ENCODE measurements around the gene ULK4.

The ULK4 gene

GRCh38 chr3:41338276-41338675 is 623.6 kb downstream of the ULK4 start:
- Histone ChIP-seq H3K9me3 (ENCODE audit: control insufficient read depth, insufficient read depth, low read length) (no peaks in the 10 kb centered on the region), H3K79me2 (ENCODE audit: control insufficient read depth, low read length) (no peaks in the 10 kb centered on the region), H3K4me1 (ENCODE audit: control insufficient read depth, low read length) (no peaks in the 10 kb centered on the region), H3K27ac (ENCODE audit: low read depth, low read length) (no peak overlapping the region), H3F3A (ENCODE audit: control insufficient read depth, insufficient read depth) (no peaks in the 10 kb centered on the region), H3K4me3 (ENCODE audit: low read length) (no peak overlapping the region), H3K4me2 (ENCODE audit: low read length) (no peak overlapping the region), H4K20me1 (ENCODE audit: control insufficient read depth, insufficient read depth, low read depth, low read length) (no peaks in the 10 kb centered on the region), H3K36me3 (ENCODE audit: control insufficient read depth, low read length) (no peaks in the 10 kb centered on the region), H3K27me3 (ENCODE audit: control insufficient read depth, low read length) (no peaks in the 10 kb centered on the region), H3K9me2 (replicated peaks; ENCODE audit: control insufficient read depth, low read length) (no peaks in the 10 kb centered on the region)
- no peak for TF ChIP-seq CTCF (IDR thresholded peaks at IDR 0.05; ENCODE audit: low read depth, low read length, poor library complexity, severe bottlenecking)
- TF ChIP-seq EZH2phosphoT487 (IDR thresholded peaks at IDR 0.05; ENCODE audit: borderline replicate concordance, low read length), result no peak

- no peak overlapping the region for H3K4me3 ChIP-seq (ENCODE audit: low read length)
- H3F3A ChIP-seq (ENCODE audit: control insufficient read depth, insufficient read depth), result no peaks in the 10 kb centered on the region
- no peaks in the 10 kb centered on the region for H3K9me2 ChIP-seq (replicated peaks; ENCODE audit: control insufficient read depth, low read length)
- H4K20me1 ChIP-seq (ENCODE audit: control insufficient read depth, insufficient read depth, low read depth, low read length), result no peaks in the 10 kb centered on the region
- H3K36me3 ChIP-seq (ENCODE audit: control insufficient read depth, low read length), result no peaks in the 10 kb centered on the region
- H3K79me2 ChIP-seq (ENCODE audit: control insufficient read depth, low read length), result no peaks in the 10 kb centered on the region
- H3K27ac ChIP-seq (ENCODE audit: low read depth, low read length), result no peak overlapping the region
- H3K4me2 ChIP-seq (ENCODE audit: low read length), result no peak overlapping the region
- TF ChIP-seq CTCF (IDR thresholded peaks at IDR 0.05; ENCODE audit: low read depth, low read length, poor library complexity, severe bottlenecking) (no peak), EZH2phosphoT487 (IDR thresholded peaks at IDR 0.05; ENCODE audit: borderline replicate concordance, low read length) (no peak)
- H3K27me3 ChIP-seq (ENCODE audit: control insufficient read depth, low read length), result no peaks in the 10 kb centered on the region
- H3K4me1 ChIP-seq (ENCODE audit: control insufficient read depth, low read length), result no peaks in the 10 kb centered on the region
- no peaks in the 10 kb centered on the region for H3K9me3 ChIP-seq (ENCODE audit: control insufficient read depth, insufficient read depth, low read length)
Measured at GRCh38 chr3:41334426-41334825, 627.5 kb downstream of the ULK4 start.

- no peaks in the 10 kb centered on the region for H3K9me3 ChIP-seq (ENCODE audit: control insufficient read depth, insufficient read depth, low read length)
- no peaks in the 10 kb centered on the region for H3K79me2 ChIP-seq (ENCODE audit: control insufficient read depth, low read length)
- no peaks in the 10 kb centered on the region for H3K4me1 ChIP-seq (ENCODE audit: control insufficient read depth, low read length)
- no peak overlapping the region for H3K4me2 ChIP-seq (ENCODE audit: low read length)
- H3F3A ChIP-seq (ENCODE audit: control insufficient read depth, insufficient read depth), result no peaks in the 10 kb centered on the region
- TF ChIP-seq CTCF (IDR thresholded peaks at IDR 0.05; ENCODE audit: low read depth, low read length, poor library complexity, severe bottlenecking), result no peak
- TF ChIP-seq EZH2phosphoT487 (IDR thresholded peaks at IDR 0.05; ENCODE audit: borderline replicate concordance, low read length), result no peak
- H3K27me3 ChIP-seq (ENCODE audit: control insufficient read depth, low read length), result peaks cover 2% of the 10 kb centered on the region
- no peaks in the 10 kb centered on the region for H4K20me1 ChIP-seq (ENCODE audit: control insufficient read depth, insufficient read depth, low read depth, low read length)
- H3K27ac ChIP-seq (ENCODE audit: low read depth, low read length), result no peak overlapping the region
- H3K4me3 ChIP-seq (ENCODE audit: low read length), result no peak overlapping the region
- H3K9me2 ChIP-seq (replicated peaks; ENCODE audit: control insufficient read depth, low read length), result no peaks in the 10 kb centered on the region
- H3K36me3 ChIP-seq (ENCODE audit: control insufficient read depth, low read length), result no peaks in the 10 kb centered on the region
Measured at GRCh38 chr3:41331041-41331440, 630.9 kb downstream of the ULK4 start.

GRCh38 chr3:41330465-41330864 is 631.4 kb downstream of the ULK4 start:
- H3K9me3 ChIP-seq (ENCODE audit: control insufficient read depth, insufficient read depth, low read length), result no peaks in the 10 kb centered on the region
- H4K20me1 ChIP-seq (ENCODE audit: control insufficient read depth, insufficient read depth, low read depth, low read length), result no peaks in the 10 kb centered on the region
- H3K4me1 ChIP-seq (ENCODE audit: control insufficient read depth, low read length), result no peaks in the 10 kb centered on the region
- no peak overlapping the region for H3K4me3 ChIP-seq (ENCODE audit: low read length)
- H3K36me3 ChIP-seq (ENCODE audit: control insufficient read depth, low read length), result no peaks in the 10 kb centered on the region
- H3K4me2 ChIP-seq (ENCODE audit: low read length), result no peak overlapping the region
- no peaks in the 10 kb centered on the region for H3K79me2 ChIP-seq (ENCODE audit: control insufficient read depth, low read length)
- H3K27me3 ChIP-seq (ENCODE audit: control insufficient read depth, low read length), result peaks cover 2% of the 10 kb centered on the region
- no peaks in the 10 kb centered on the region for H3K9me2 ChIP-seq (replicated peaks; ENCODE audit: control insufficient read depth, low read length)
- TF ChIP-seq CTCF (IDR thresholded peaks at IDR 0.05; ENCODE audit: low read depth, low read length, poor library complexity, severe bottlenecking) (no peak), EZH2phosphoT487 (IDR thresholded peaks at IDR 0.05; ENCODE audit: borderline replicate concordance, low read length) (no peak)
- no peak overlapping the region for H3K27ac ChIP-seq (ENCODE audit: low read depth, low read length)
- no peaks in the 10 kb centered on the region for H3F3A ChIP-seq (ENCODE audit: control insufficient read depth, insufficient read depth)

All from DOHH2 (cell line).